MG63 (cell line): ENCODE measurements around the gene PAN2. TPM values are rescaled to one million over a fixed set of nuclear protein-coding genes. Genes with fewer than 3 reads are reported as not detected.
A peak's percentile ranks its signal among the peaks of the same experiment; 100 is the strongest.
"Not testable (repeated sequence)": the region's sequence is repeated elsewhere in the genome, so short reads cannot be mapped to it uniquely, and the experiment has no call there.

Experiments
- DNase-seq: peaks from one replicate; pipeline ENCODE4 v3.0.0-alpha.2; 2020
- H3K27me3 ChIP-seq: fragments of 250-450 bp; sonication (Bioruptor Pico); 2 replicates; pipeline ENCODE4 v1.5.1; 2020; ENCODE audit warnings: mild to moderate bottlenecking, moderate library complexity
- H3K36me3 ChIP-seq: fragments of 250-450 bp; sonication (Bioruptor Pico); 2 replicates; pipeline ENCODE4 v1.5.1; 2020; ENCODE audit warnings: mild to moderate bottlenecking, moderate library complexity
- H3K4me3 ChIP-seq: fragments of 250-450 bp; sonication (Bioruptor Pico); 2 replicates; pipeline ENCODE4 v1.5.1; 2020; ENCODE audit warnings: mild to moderate bottlenecking, moderate library complexity
- H3K9me3 ChIP-seq: fragments of 250-450 bp; sonication (Bioruptor Pico); 2 replicates; pipeline ENCODE4 v1.5.1; 2020; ENCODE audit warnings: mild to moderate bottlenecking, moderate library complexity
- total RNA-seq: library from RNA; depleted of rRNA; stranded (reverse); fragments of >200 nt; shearing (Covaris generic); gene quantifications from 2 replicates; pipeline ENCODE4 v1.2.3, GENCODE V29; 2014; ENCODE audit warnings: low replicate concordance

The PAN2 gene
- total RNA-seq, 1 experiment from 2014 or later, result 11.9 TPM

DNA sequence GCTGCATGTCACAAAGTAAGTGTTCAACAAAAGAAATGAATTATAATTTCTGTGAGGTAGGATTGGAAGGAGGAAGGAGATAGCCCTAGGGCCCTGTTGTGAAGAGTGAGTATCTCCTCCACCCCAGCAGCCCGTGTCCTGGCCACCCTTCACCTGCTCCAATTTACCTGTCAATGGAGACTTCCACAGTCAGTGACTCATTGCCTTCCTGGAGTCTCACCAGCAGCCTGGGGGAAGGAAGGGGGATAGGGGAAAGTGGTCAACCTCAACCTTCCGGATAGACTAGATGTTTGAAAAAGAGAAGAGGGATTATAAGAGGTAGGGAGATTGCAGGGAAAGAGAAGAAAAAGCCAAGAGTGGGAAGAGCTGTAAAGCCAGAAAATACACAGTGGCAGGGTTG, 16.9 kb upstream of the PAN2 start:
- peaks cover 34% of the 10 kb centered on the region for H3K36me3 ChIP-seq
- H3K27me3 ChIP-seq, result no peaks in the 10 kb centered on the region
- no peak for DNase-seq
- H3K9me3 ChIP-seq, result no peaks in the 10 kb centered on the region
- H3K4me3 ChIP-seq, result no peak overlapping the region

DNA sequence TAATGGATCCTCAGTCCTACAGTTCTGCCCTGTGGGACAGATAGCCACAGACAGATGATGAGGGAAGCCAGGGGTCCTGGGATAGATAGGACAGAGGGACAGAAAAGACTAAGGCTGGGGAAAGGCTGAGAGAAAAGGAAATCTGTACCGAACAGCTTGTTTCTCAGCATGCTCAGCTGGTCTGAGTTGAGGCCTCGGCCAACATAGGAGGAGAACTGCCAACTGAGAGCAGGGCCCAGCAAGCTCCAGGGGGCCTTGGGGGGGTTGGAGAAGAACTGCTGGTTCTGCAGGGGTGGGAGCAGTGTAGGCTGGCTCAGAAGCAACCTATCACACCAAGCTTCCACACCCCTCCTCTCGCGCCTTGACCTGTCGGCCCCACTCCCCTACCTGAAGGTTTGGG, 15.0 kb upstream of the PAN2 start:
- Histone ChIP-seq H3K4me3 (no peak overlapping the region), H3K36me3 (peaks cover 28% of the 10 kb centered on the region), H3K27me3 (no peaks in the 10 kb centered on the region), H3K9me3 (no peaks in the 10 kb centered on the region)
- no peak for DNase-seq

DNA sequence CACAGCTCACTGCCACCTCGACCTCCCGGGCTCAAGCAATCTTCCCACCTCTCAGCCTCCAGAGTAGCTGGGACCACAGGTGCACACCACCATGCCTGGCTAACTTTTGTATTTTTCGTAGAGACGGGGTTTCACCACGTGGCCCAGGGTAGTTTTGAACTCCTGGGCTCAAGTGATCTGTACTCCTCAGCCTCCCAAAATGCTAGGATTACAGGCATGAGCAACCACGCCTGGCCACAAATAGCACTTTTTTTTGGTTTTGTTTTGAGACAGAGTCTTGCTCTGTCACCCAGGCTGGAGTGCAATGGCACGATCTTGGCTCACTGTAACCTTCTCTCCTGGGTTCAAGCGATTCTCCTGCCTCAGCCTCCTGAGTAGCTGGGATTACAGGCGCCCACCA, 13.5 kb upstream of the PAN2 start:
- H3K9me3 ChIP-seq, H3K4me3 ChIP-seq, H3K27me3 ChIP-seq, DNase-seq: not testable (repeated sequence)
- peaks cover 27% of the 10 kb centered on the region for H3K36me3 ChIP-seq

DNA sequence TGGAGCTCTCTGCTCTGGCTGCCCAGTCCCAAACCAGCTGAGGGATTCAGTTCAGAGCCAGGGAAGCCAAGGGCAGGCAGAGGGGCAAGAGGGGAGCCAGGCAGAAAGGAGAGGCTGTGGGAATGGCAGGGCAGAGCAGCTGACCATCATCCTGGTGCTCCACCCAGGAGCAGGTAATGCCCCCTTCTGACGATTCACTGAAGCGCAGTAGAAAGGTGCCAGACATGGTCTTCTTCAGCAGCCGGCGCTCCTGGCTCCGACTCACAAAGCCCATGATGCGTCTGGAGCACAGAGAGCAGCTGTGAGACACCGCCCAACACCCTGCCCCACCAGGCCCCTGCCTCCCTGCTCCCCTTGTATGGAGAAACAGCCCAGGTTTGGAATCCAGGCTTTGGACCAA, 12.9 kb upstream of the PAN2 start:
- peak; percentile 14 for DNase-seq
- H3K9me3 ChIP-seq, result no peaks in the 10 kb centered on the region
- no peaks in the 10 kb centered on the region for H3K27me3 ChIP-seq
- no peak overlapping the region for H3K4me3 ChIP-seq
- peaks cover 27% of the 10 kb centered on the region for H3K36me3 ChIP-seq

DNA sequence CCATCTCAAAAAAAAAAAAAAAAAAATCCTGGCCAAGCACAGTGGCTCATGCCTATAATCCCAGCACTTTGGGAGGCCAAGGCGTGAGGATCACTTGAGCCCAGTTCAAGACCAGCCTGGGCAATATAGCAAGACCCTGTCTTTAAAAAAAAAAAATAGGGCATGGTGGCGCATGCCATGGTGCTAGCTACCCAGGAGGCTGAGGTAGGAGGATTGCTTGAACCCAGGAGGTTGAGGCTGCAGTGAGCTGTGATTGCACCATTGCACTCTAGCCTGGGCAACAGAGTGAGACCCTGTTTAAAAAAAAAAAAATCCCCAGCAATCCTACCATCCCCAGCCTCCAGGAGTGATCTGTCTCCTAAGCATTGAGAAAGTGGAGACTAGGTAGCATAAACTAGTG, 8.5 kb upstream of the PAN2 start:
- H3K9me3 ChIP-seq, H3K27me3 ChIP-seq, DNase-seq, H3K4me3 ChIP-seq: not testable (repeated sequence)
- peaks cover 11% of the 10 kb centered on the region for H3K36me3 ChIP-seq

DNA sequence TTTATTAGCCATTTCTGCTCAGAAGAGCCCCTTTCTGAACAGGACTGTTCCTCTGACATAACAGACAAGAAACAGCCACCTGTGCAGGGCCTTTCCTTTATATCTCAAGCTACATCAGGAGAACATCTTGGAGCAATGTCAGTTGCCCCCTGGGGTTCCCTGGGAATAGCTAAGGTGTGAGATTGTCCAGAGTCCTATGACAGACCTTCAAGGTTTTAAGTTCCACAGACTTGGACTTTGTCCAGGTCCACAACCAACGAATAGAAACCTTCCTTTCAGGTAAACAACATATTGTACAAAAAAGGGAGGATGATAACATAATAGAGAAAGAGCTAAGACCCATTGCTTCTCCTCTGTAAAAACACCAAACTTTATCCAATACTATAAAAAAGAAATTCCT, 7.8 kb upstream of the PAN2 start:
- H3K4me3 ChIP-seq, result no peak overlapping the region
- no peaks in the 10 kb centered on the region for H3K27me3 ChIP-seq
- no peaks in the 10 kb centered on the region for H3K9me3 ChIP-seq
- DNase-seq, result no peak
- peaks cover 11% of the 10 kb centered on the region for H3K36me3 ChIP-seq

DNA sequence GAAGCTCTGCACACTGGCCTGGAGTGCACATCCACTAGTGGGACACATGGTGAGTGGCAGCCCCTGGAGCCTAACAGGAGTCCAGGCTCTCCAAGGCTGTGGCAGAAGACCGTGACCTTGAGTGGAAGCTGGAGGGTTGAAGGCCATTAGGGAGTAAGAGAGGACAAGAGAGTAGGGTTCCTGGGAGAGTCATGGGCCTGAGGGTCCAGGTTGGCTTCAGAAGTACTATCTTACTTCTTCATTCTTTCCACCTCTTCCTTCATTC, 5.3 kb upstream of the PAN2 start:
- Histone ChIP-seq H3K27me3 (no peaks in the 10 kb centered on the region), H3K36me3 (peaks cover 7% of the 10 kb centered on the region), H3K9me3 (no peaks in the 10 kb centered on the region), H3K4me3 (no peak overlapping the region)
- no peak for DNase-seq

DNA sequence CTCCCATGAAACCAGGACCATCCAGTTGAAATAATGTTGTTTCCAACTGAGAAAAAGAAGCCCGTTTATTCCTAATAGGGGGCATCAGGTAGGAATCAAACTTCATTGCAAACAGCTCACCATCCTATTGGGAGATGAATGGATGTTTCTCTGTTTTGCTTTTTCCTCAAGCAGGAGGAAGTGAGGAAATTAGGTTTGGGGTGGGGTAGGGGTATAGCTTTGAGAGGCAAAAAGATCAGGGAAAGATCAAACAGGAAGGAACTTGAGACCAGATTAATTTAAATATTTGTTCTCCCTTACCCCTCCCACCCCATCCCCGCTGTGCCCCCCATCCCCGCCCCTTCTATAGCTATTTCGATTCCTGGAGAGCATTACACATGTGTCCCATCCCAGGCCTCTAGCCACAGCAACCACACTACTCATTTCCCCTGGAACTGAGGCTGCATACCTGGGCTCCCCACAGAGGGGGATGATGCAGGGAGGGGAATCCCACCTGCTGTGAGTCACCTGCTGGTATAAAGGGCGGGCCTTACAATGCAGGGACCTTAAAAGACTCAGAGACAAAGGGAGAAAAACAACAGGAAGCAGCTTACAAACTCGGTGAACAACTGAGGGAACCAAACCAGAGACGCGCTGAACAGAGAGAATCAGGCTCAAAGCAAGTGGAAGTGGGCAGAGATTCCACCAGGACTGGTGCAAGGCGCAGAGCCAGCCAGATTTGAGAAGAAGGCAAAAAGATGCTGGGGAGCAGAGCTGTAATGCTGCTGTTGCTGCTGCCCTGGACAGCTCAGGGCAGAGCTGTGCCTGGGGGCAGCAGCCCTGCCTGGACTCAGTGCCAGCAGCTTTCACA, 4.7 kb upstream of the PAN2 start, which contains the start of gene IL23A:
IL23A (plus strand) TSS at position 577 of the 850 bp plus-strand sequence; CDS start at position 738, 161 bp downstream.
- H3K27me3 ChIP-seq, result no peaks in the 10 kb centered on the region
- DNase-seq, result no peak
- no peak within 1 kb of the TSS for H3K4me3 ChIP-seq
- H3K36me3 ChIP-seq, result peaks cover 2% of the 10 kb centered on the region
- no peaks in the 10 kb centered on the region for H3K9me3 ChIP-seq

DNA sequence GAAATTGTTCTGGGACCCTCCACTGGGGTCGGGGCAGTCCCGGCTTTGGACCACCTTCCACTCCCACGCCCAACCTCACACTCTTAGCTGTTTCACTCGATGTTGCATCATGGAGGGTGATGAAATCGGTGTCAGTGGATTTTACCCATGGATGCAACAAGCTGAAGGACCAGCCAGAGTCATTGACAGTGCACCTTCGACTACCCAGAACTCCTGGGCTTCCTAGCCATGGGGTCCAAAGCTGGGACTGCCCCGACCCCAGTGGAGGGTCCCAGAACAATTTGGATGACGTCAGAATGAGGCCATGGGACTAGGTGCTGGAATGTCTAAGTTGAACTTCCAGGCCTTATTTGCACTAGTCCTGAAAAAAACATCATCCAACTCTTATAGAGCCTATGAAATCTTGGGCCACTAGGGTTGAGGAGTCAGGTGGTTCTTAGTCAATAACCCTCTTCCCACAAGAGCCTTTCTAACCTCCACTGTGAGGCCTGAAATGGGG, 4.0 kb upstream of the PAN2 start:
- Histone ChIP-seq H3K9me3 (no peaks in the 10 kb centered on the region), H3K36me3 (0 out of 2 replicates have a peak, but pooled peaks cover 2% of the 10 kb centered on the region), H3K4me3 (no peak overlapping the region), H3K27me3 (no peaks in the 10 kb centered on the region)
- no peak for DNase-seq

DNA sequence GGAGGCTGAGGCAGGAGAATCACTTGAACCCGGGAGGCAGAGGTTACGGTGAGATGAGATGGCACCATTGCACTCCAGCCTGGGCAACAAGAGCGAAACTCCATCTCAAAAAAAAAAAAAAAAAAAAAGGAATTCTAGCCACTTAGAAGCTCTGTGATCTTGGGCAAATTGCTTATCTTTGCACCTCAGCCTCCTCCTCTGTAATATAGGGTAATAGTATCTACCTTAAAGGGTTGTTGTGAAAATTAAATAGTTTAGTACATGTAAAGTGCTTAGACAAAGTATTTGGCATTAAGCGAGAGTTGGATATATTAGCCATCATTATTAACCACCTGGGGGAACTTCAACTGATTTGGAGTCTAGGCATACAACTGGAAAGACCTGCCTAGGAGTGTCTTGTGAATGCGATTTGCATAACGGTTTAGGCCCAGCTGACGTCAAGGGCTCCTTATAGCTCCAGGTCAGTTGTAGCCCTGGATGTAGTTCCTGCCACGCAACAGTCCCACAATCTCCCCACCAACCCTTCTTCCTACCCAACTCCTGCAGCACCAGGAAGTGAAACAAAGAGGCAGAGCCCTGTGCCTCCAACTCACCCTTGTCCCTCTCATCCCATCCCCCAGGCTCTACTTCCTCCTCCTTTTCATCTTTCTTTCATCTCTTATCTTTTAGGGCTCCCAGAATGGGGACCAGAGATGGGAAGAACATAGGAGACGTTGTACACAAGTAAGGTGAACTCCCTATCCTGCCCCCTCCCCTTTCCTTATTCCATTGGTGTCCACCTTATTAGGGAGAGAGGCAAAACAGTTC, 2.8 kb upstream of the PAN2 start:
- no peak for DNase-seq
- Histone ChIP-seq H3K9me3 (no peaks in the 10 kb centered on the region), H3K4me3 (no peak overlapping the region), H3K27me3 (no peaks in the 10 kb centered on the region), H3K36me3 (0 out of 2 replicates have a peak, but pooled peaks cover 2% of the 10 kb centered on the region)

DNA sequence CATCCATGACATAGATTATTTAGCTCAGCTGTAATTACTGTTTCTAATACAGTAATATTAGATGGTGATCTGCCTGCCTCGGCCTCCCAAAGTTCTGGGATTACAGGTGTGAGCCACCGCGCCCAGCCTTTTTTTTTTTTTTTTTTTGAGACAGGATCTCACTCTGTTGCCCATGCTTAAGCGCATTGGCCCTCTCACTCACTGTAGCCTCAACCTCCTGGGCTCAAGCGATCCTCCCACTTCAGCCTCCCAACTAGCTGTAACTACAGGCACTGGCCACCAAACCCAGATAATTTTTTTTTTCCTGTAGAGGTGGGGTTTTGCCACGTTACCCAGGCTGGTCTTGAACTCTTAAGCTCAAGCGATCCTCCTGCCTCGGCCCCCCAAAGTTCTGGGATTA, 1.7 kb upstream of the PAN2 start:
- not testable (repeated sequence) for DNase-seq, H3K36me3 ChIP-seq, H3K9me3 ChIP-seq, H3K27me3 ChIP-seq, H3K4me3 ChIP-seq

DNA sequence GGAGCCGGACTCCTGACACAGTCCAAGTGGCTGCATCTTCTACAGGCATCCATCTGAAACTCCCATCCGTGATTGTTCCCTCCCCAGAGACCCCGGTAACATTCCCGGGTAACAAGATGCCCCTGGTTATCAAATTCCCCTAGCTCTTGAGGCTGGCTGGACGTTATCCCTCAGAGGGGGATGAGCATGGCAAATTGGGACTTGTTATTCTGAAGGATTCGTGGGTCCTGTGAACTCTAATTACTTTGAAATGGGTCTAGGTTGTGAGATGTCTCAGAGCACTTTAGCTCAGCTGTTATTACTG, 642 bp upstream of the PAN2 start:
- Histone ChIP-seq H3K4me3 (peak overlapping the region; percentile 62), H3K27me3 (no peaks in the 10 kb centered on the region), H3K9me3 (no peaks in the 10 kb centered on the region), H3K36me3 (0 out of 2 replicates have a peak, but pooled peaks cover 2% of the 10 kb centered on the region)
- DNase-seq, result no peak

DNA sequence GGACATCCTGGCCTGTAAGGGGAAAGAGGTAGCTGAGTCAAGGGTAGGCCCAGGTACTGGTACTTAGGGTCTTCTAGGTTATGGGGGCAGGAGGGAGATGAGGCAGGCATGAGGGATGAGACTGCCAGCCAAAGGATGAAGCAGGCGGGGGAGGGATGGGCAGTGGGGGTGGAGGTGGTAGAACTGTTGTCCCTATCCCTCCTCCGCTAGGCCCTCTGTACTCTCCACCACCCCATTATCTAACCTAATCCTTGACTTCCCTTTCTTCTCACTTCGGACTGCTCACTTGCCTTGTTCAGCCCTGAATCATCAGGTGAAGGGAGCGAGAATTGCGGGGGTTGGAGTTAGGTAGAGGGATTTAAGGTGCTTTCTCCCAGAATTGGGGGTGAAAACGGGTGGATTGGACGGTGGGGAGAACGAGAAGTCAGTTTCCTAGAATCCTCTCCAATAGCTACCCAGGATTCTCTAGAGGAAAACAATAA, 562 bp downstream of the PAN2 start:
- H3K9me3 ChIP-seq, result no peaks in the 10 kb centered on the region
- H3K36me3 ChIP-seq, result peaks cover 2% of the 10 kb centered on the region; the same call in 1 of the 2 replicates
- H3K4me3 ChIP-seq, result peak overlapping the region; percentile 62
- H3K27me3 ChIP-seq, result no peaks in the 10 kb centered on the region
- no peak for DNase-seq

DNA sequence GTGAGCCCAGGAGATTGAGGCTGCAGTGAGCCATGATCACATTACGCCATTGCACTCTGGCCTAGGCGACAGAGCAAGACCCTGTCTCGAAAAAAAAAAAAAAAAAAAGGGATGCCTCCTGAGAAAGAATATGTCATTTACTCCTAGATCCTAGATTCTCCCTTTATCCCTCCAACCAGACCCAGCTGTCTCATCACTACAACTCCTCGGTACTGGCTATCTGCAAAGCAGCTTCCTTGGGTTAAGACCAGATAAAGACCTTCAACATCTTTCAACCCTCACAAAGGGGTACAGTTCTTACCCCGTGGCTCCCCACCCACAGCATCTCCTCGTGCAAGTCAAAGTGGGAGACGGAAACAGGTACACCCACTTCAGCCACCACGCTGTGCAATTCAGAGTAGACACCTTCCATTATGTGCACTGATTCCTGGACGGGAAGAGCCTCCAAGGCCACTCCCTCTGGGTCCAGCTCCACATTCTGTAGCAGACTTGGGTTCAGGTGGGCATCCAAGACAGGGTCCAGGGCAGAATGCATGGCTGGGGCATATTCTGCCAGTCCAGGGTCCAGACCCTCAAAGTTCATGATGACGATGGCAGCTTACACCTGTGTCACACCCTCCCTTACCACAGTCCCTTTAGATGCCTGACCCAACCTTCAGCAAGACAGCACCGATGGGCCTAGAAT, 1.1 kb downstream of the PAN2 start:
- Histone ChIP-seq H3K27me3 (no peaks in the 10 kb centered on the region), H3K4me3 (peak overlapping the region; percentile 62), H3K36me3 (peaks cover 2% of the 10 kb centered on the region; the same call in 1 of the 2 replicates), H3K9me3 (no peaks in the 10 kb centered on the region)
- no peak for DNase-seq

DNA sequence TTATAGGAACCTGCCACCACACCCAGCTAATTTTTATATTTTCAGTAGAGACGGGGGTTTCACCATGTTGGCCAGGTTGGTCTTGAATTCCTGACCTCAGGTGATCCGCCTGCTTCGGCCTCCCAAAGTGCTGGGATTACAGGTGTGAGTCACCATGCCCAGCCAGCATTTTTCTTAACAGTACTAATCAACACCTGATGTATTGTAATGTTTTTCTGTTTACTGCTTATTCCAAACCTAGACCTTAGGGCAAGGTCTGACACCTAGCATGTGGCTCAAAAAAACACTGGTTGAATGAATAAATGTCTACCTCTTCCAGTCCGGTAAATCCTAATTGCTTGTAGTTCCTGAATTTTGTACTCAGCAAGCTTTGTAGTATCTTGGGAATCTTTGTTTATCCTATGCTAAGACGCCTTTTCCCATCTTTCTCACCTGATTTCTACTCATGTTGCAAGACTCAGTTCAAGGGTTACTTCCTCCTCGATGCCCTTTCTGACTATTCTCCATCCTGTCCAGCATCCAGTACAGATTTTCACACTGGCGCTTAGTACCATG, 2.8 kb downstream of the PAN2 start:
- Histone ChIP-seq H3K4me3 (no peak overlapping the region), H3K27me3 (no peaks in the 10 kb centered on the region), H3K36me3 (peaks cover 8% of the 10 kb centered on the region), H3K9me3 (no peaks in the 10 kb centered on the region)
- DNase-seq, result no peak

DNA sequence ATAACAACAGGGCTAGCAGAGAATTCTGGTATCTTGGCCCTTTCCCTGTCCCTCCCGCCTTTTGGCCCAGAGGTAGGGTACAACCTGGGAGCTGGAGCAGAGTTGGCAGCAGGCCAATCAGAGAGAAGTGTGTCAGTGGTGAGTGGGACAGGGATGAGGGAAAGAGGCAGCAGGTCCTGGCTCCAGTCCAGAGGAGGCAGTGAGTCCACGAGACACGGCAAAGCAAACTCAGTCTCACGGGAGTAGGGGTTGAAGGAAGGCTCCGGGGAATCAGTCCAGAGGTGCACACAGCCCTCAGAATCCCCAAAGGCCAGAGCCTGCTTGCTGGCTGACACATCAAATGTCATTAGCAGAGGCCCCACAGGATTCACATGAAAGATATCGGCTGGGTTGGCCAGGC, 7.3 kb downstream of the PAN2 start:
- peak; percentile 8 for DNase-seq
- H3K9me3 ChIP-seq, result no peaks in the 10 kb centered on the region
- H3K27me3 ChIP-seq, result no peaks in the 10 kb centered on the region
- H3K36me3 ChIP-seq, result peaks cover 13% of the 10 kb centered on the region
- H3K4me3 ChIP-seq, result no peak overlapping the region

DNA sequence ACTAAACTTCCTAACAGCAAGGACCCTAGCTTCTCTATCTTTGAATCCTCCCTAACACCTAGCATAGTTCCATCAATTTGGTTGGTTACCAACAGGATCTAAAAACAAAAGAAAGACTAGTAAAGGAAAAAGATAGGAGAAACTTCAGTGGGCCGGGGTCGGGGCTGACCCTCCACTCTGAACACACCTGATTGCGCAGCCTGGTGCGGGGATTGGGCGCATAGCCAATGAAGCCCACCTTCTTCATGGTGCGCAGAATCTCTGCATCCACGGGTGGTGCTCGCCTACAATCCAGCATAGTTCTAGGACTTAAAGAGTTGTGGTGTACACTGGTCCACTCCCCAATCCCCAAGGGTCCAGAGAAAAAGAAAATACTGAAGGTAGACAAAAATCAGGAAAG, 7.7 kb downstream of the PAN2 start:
- no peak overlapping the region for H3K4me3 ChIP-seq
- H3K36me3 ChIP-seq, result peaks cover 13% of the 10 kb centered on the region
- DNase-seq, result no peak
- H3K27me3 ChIP-seq, result no peaks in the 10 kb centered on the region
- H3K9me3 ChIP-seq, result no peaks in the 10 kb centered on the region
